Cardiac fibroblast (primary cell): ENCODE measurements around the gene FGF14.

Experiments used
- DNase-seq, 2 donors: peaks; one replicate each; pipeline versions ENCODE4 v3.0.0 to v3.0.0-alpha.2; 2010; ENCODE audit warnings: low read depth in 2 of 2
- H3K4me3 ChIP-seq, 2 donors: replicated peaks in 1 of 2; 1 replicate in 1 of 2; 2 replicates in 1 of 2; pipeline ENCODE4 v1.5.1; 2011; ENCODE audit warnings: low read depth in 2 of 2, low read length in 2 of 2, mild to moderate bottlenecking in 2 of 2, moderate library complexity in 1 of 2
- CTCF ChIP-seq: IDR thresholded peaks from one replicate; pipeline ENCODE4 v1.5.1; 2011; ENCODE audit warnings: low read depth, mild to moderate bottlenecking, low read length, inconsistent platforms

Gene FGF14

GRCh38 chr13:102185375-102185984 lies 216.4 kb downstream of the FGF14 start:
- no peak for TF ChIP-seq CTCF
- no peak overlapping the region for H3K4me3 ChIP-seq
- DNase-seq = no peak

GRCh38 chr13:102183509-102184182 lies 218.2 kb downstream of the FGF14 start:
- TF ChIP-seq CTCF = no peak
- no peak overlapping the region for H3K4me3 ChIP-seq
- DNase-seq = no peak

- H3K4me3 ChIP-seq = no peak overlapping the region
- no peak for DNase-seq
- TF ChIP-seq CTCF = no peak
Observed at GRCh38 chr13:102182170-102182569, 219.7 kb downstream of the FGF14 start.

- no peak overlapping the region for H3K4me3 ChIP-seq
- no peak for DNase-seq
- no peak for TF ChIP-seq CTCF
Observed at GRCh38 chr13:102177431-102177830, 224.4 kb downstream of the FGF14 start.

- TF ChIP-seq CTCF = no peak
- H3K4me3 ChIP-seq = no peak overlapping the region
- no peak for DNase-seq
Observed at GRCh38 chr13:102176846-102177245, 225.0 kb downstream of the FGF14 start.

GRCh38 chr13:102172406-102172805 lies 229.4 kb downstream of the FGF14 start:
- TF ChIP-seq CTCF = no peak
- DNase-seq = no peak
- H3K4me3 ChIP-seq = no peak overlapping the region
